HG02938 (cell line): ENCODE data around the gene LRRC36.
"Not testable (repeated sequence)": the region's sequence is repeated elsewhere in the genome, so short reads cannot be mapped to it uniquely, and the experiment has no call there.

Source experiments
- ATAC-seq: cut with Tn5 transposase; IDR thresholded peaks from one replicate; pipeline ENCODE4 v1.9.1; 2021; ENCODE audit warnings: mild to moderate bottlenecking, moderate library complexity; ENCODE audit not compliant: unreplicated experiment

LRRC36 gene

GRCh38 chr16:67339453-67339852 is 12.8 kb downstream of the LRRC36 start:
- no peak for ATAC-seq

- no peak for ATAC-seq
These were observed 14.6 kb downstream of the LRRC36 start for GRCh38 chr16:67341250-67341649.

GRCh38 chr16:67342616-67343015 is 16.0 kb downstream of the LRRC36 start:
- no peak for ATAC-seq

GRCh38 chr16:67345401-67345800 is 18.8 kb downstream of the LRRC36 start:
- no peak for ATAC-seq

GRCh38 chr16:67346341-67346740 is 19.7 kb downstream of the LRRC36 start:
- ATAC-seq = no peak

- no peak for ATAC-seq
These were observed 22.6 kb downstream of the LRRC36 start for GRCh38 chr16:67349172-67349571.

GRCh38 chr16:67350324-67350723 is 23.7 kb downstream of the LRRC36 start:
- ATAC-seq = no peak

GRCh38 chr16:67352463-67352862 is 25.8 kb downstream of the LRRC36 start:
- ATAC-seq = not testable (repeated sequence)

- no peak for ATAC-seq
These were observed 29.8 kb downstream of the LRRC36 start for GRCh38 chr16:67356396-67356795.

- ATAC-seq = no peak
These were observed 30.9 kb downstream of the LRRC36 start for GRCh38 chr16:67357561-67357960.

- not testable (repeated sequence) for ATAC-seq
These were observed 33.1 kb downstream of the LRRC36 start for GRCh38 chr16:67359540-67360269.

GRCh38 chr16:67361038-67361437 is 34.4 kb downstream of the LRRC36 start:
- no peak for ATAC-seq

- ATAC-seq = no peak
These were observed 38.1 kb downstream of the LRRC36 start for GRCh38 chr16:67364600-67365235.

- ATAC-seq = no peak
These were observed 44.0 kb downstream of the LRRC36 start for GRCh38 chr16:67370661-67371060.

GRCh38 chr16:67372664-67373063 is 46.0 kb downstream of the LRRC36 start:
- ATAC-seq = no peak

- ATAC-seq = not testable (repeated sequence)
These were observed 49.4 kb downstream of the LRRC36 start for GRCh38 chr16:67376012-67376411.

- ATAC-seq = no peak
These were observed 52.0 kb downstream of the LRRC36 start for GRCh38 chr16:67378642-67379041.

- no peak for ATAC-seq
These were observed 56.7 kb downstream of the LRRC36 start for GRCh38 chr16:67383284-67383683.

- no peak for ATAC-seq
These were observed 58.3 kb downstream of the LRRC36 start for GRCh38 chr16:67384778-67385510.

GRCh38 chr16:67386861-67387455 is 60.3 kb downstream of the LRRC36 start:
- no peak for ATAC-seq

- no peak for ATAC-seq
These were observed 61.0 kb downstream of the LRRC36 start for GRCh38 chr16:67387479-67388079.
